CD8-positive, alpha-beta memory T cell (primary cell): ENCODE data around the gene KIF1B. TPM values are rescaled to one million over a fixed set of nuclear protein-coding genes. Genes with fewer than 3 reads are reported as not detected.
A peak's percentile ranks its signal among the peaks of the same experiment; 100 is the strongest.
"Not testable (repeated sequence)": the region's sequence is repeated elsewhere in the genome, so short reads cannot be mapped to it uniquely, and the experiment has no call there.

Source experiments
- CTCF ChIA-PET: fragments of 350-600 bp; sonication (Branson Sonifier 250); formaldehyde crosslinking; loops from one replicate; lab custom pipeline; 2021; ENCODE audit warnings: antibody characterized with exemption; lab: Charles Lee
- POLR2A ChIA-PET: fragments of 350-600 bp; sonication (Branson Sonifier 250); formaldehyde crosslinking; loops from one replicate; lab custom pipeline; 2021; ENCODE audit warnings: antibody characterized with exemption; lab: Charles Lee
- DNase-seq, 5 donors: peaks; one replicate each; pipeline versions ENCODE4 v3.0.0 to v3.0.0-alpha.2; 2020 to 2022; ENCODE audit warnings: mixed read lengths in 1 of 5
- H3K27ac ChIP-seq: one replicate; pipeline ENCODE4 v1.7.0; 2013; ENCODE audit warnings: low read depth, mild to moderate bottlenecking, low read length, moderate library complexity
- H3K27me3 ChIP-seq: 2 replicates; pipeline ENCODE4 v1.7.0; 2013; ENCODE audit warnings: low read length, mild to moderate bottlenecking; ENCODE audit not compliant: insufficient read depth, poor library complexity, severe bottlenecking
- H3K36me3 ChIP-seq: 2 replicates; pipeline ENCODE4 v1.7.0; 2013; ENCODE audit warnings: mild to moderate bottlenecking, low read length, moderate library complexity; ENCODE audit not compliant: insufficient read depth
- H3K4me1 ChIP-seq: 2 replicates; pipeline ENCODE4 v1.7.0; 2013; ENCODE audit warnings: mild to moderate bottlenecking, low read length, moderate library complexity; ENCODE audit not compliant: insufficient read depth
- H3K4me3 ChIP-seq: 2 replicates; pipeline ENCODE4 v1.7.0; 2013; ENCODE audit warnings: mild to moderate bottlenecking, low read length
- H3K9me3 ChIP-seq: 2 replicates; pipeline ENCODE4 v1.7.0; 2013; ENCODE audit warnings: mild to moderate bottlenecking, low read length
- H3K27ac Mint-ChIP-seq, 8 donors: one replicate each; pipeline ENCODE4 v1.8.0; 2020 to 2021; ENCODE audit warnings: mixed read lengths in 8 of 8, mild to moderate bottlenecking in 6 of 8, inconsistent platforms in 3 of 8, moderate library complexity in 3 of 8
- H3K27me3 Mint-ChIP-seq, 2 donors: one replicate each; pipeline ENCODE4 v1.8.0; 2020 to 2021; ENCODE audit warnings: mixed read lengths in 2 of 2, mild to moderate bottlenecking in 1 of 2, moderate library complexity in 1 of 2
- H3K36me3 Mint-ChIP-seq, 3 donors: one replicate each; pipeline ENCODE4 v1.8.0; 2020 to 2021; ENCODE audit warnings: mixed read lengths in 3 of 3, inconsistent platforms in 1 of 3, mild to moderate bottlenecking in 1 of 3
- H3K4me1 Mint-ChIP-seq, 3 donors: one replicate each; pipeline ENCODE4 v1.8.0; 2020 to 2021; ENCODE audit warnings: mixed read lengths in 3 of 3, inconsistent platforms in 1 of 3, mild to moderate bottlenecking in 1 of 3
- H3K4me3 Mint-ChIP-seq, 7 donors: one replicate each; pipeline ENCODE4 v1.8.0; 2020 to 2021; ENCODE audit warnings: mixed read lengths in 7 of 7, mild to moderate bottlenecking in 6 of 7, moderate library complexity in 4 of 7, inconsistent platforms in 2 of 7
- H3K9me3 Mint-ChIP-seq, 5 donors: one replicate each; pipeline ENCODE4 v1.8.0; 2020 to 2022; ENCODE audit warnings: mixed read lengths in 5 of 5, mild to moderate bottlenecking in 3 of 5, moderate library complexity in 2 of 5, inconsistent platforms in 1 of 5
- polyA plus RNA-seq: library from polyadenylated mRNA; unstranded; fragments of 300-500 nt; fragmentation: Illumina TruSeq; gene quantifications from one replicate; pipeline ENCODE4 v1.2.3, GENCODE V29; 2021
- total RNA-seq, 2 experiments: library from RNA; stranded (reverse); gene quantifications; one replicate each; pipeline ENCODE4 v1.2.3, GENCODE V29; 2021

The KIF1B gene
- total and polyA plus RNA-seq, 3 experiments from 2014 or later: 2.6 to 17.8 (median 17.5) TPM

GRCh38 chr1:10259547-10259946 lies 49.2 kb downstream of the KIF1B start:
- H3K27me3 Mint-ChIP-seq, H3K4me1 Mint-ChIP-seq, H3K27me3 ChIP-seq, H3K27ac ChIP-seq, H3K4me1 ChIP-seq, DNase-seq, H3K4me3 Mint-ChIP-seq, H3K9me3 Mint-ChIP-seq, CTCF ChIA-PET, H3K9me3 ChIP-seq, H3K4me3 ChIP-seq, H3K36me3 ChIP-seq, POLR2A ChIA-PET: not testable (repeated sequence)
- Mint-ChIP-seq H3K27ac (peak overlapping the region in 1 of 8 donors; percentile 26), H3K36me3 (peaks cover 6 to 46% (median 29%) of the 10 kb centered on the region in 3 donors)

- Histone ChIP-seq H3K4me1 (no peaks in the 10 kb centered on the region), H3K9me3 (no peaks in the 10 kb centered on the region), H3K27ac (no peak overlapping the region), H3K4me3 (no peak overlapping the region), H3K36me3 (no peaks in the 10 kb centered on the region), H3K27me3 (no peaks in the 10 kb centered on the region)
- Mint-ChIP-seq H3K4me1 (no peaks in the 10 kb centered on the region), H3K36me3 (peaks cover 6 to 42% (median 26%) of the 10 kb centered on the region in 3 donors), H3K27me3 (no peaks in the 10 kb centered on the region), H3K9me3 (no peaks in the 10 kb centered on the region), H3K27ac (peak overlapping the region in 1 of 8 donors; percentile 30), H3K4me3 (no peak overlapping the region)
- CTCF ChIA-PET: no interaction called here
- POLR2A ChIA-PET: no interaction called here
- DNase-seq: no peak
These were observed 53.2 kb downstream of the KIF1B start for GRCh38 chr1:10263450-10264082.

- H3K27ac Mint-ChIP-seq: no peak overlapping the region
- peaks cover 6 to 44% (median 21%) of the 10 kb centered on the region in 3 donors for H3K36me3 Mint-ChIP-seq
- no peak overlapping the region for H3K4me3 Mint-ChIP-seq
- H3K4me1 Mint-ChIP-seq: no peaks in the 10 kb centered on the region
- no peaks in the 10 kb centered on the region for H3K9me3 Mint-ChIP-seq
- H3K27me3 Mint-ChIP-seq: no peaks in the 10 kb centered on the region
- ChIA-PET POLR2A (interaction anchor here (0.6 kb wide), 1 partner anchor 30 kb away, joined by 3 read pairs; no protein-coding TSS in a partner anchor), CTCF (no interaction called here)
- DNase-seq: no peak
- Histone ChIP-seq H3K27me3 (no peaks in the 10 kb centered on the region), H3K36me3 (no peaks in the 10 kb centered on the region), H3K4me3 (no peak overlapping the region), H3K4me1 (no peaks in the 10 kb centered on the region), H3K9me3 (no peaks in the 10 kb centered on the region), H3K27ac (no peak overlapping the region)
These were observed 54.7 kb downstream of the KIF1B start for GRCh38 chr1:10265027-10265426.

GRCh38 chr1:10265900-10266299 lies 55.5 kb downstream of the KIF1B start:
- ChIA-PET CTCF (no interaction called here), POLR2A (interaction anchor here (0.6 kb wide), 1 partner anchor 31 kb away, joined by 3 read pairs; no protein-coding TSS in a partner anchor)
- H3K36me3 ChIP-seq: no peaks in the 10 kb centered on the region
- H3K9me3 Mint-ChIP-seq: no peaks in the 10 kb centered on the region
- H3K4me3 Mint-ChIP-seq: no peak overlapping the region
- no peak overlapping the region for H3K27ac Mint-ChIP-seq
- H3K36me3 Mint-ChIP-seq: peaks cover 6 to 44% (median 21%) of the 10 kb centered on the region in 3 donors
- DNase-seq: no peak
- H3K27me3 ChIP-seq: no peaks in the 10 kb centered on the region
- H3K4me3 ChIP-seq: no peak overlapping the region
- H3K27ac ChIP-seq: no peak overlapping the region
- H3K9me3 ChIP-seq: no peaks in the 10 kb centered on the region
- no peaks in the 10 kb centered on the region for H3K27me3 Mint-ChIP-seq
- H3K4me1 ChIP-seq: no peaks in the 10 kb centered on the region
- H3K4me1 Mint-ChIP-seq: no peaks in the 10 kb centered on the region

GRCh38 chr1:10267319-10267718 lies 56.9 kb downstream of the KIF1B start:
- POLR2A ChIA-PET: no interaction called here
- CTCF ChIA-PET: no interaction called here
- Mint-ChIP-seq H3K27me3 (no peaks in the 10 kb centered on the region), H3K36me3 (peaks cover 0 to 43% (median 20%) of the 10 kb centered on the region in 3 donors), H3K4me1 (no peaks in the 10 kb centered on the region), H3K27ac (peak overlapping the region in 1 of 8 donors; percentile 50), H3K9me3 (no peaks in the 10 kb centered on the region), H3K4me3 (no peak overlapping the region)
- H3K27me3 ChIP-seq: no peaks in the 10 kb centered on the region
- no peak for DNase-seq
- no peaks in the 10 kb centered on the region for H3K4me1 ChIP-seq
- H3K36me3 ChIP-seq: no peaks in the 10 kb centered on the region
- no peaks in the 10 kb centered on the region for H3K9me3 ChIP-seq
- no peak overlapping the region for H3K27ac ChIP-seq
- no peak overlapping the region for H3K4me3 ChIP-seq

- no peak overlapping the region for H3K4me3 Mint-ChIP-seq
- POLR2A ChIA-PET: no interaction called here
- peaks cover 0 to 42% (median 18%) of the 10 kb centered on the region in 3 donors for H3K36me3 Mint-ChIP-seq
These were observed 57.6 kb downstream of the KIF1B start for GRCh38 chr1:10267921-10268320.

GRCh38 chr1:10271090-10271489 lies 60.7 kb downstream of the KIF1B start:
- POLR2A ChIA-PET: no interaction called here
- no peaks in the 10 kb centered on the region for H3K9me3 ChIP-seq
- H3K4me3 ChIP-seq: no peak overlapping the region
- no peak for DNase-seq
- peak overlapping the region in 2 of 8 donors; percentile 2 to 54 for H3K27ac Mint-ChIP-seq
- no peaks in the 10 kb centered on the region for H3K4me1 ChIP-seq
- H3K27me3 Mint-ChIP-seq: no peaks in the 10 kb centered on the region
- peaks cover 0 to 39% (median 14%) of the 10 kb centered on the region in 3 donors for H3K36me3 Mint-ChIP-seq
- H3K4me3 Mint-ChIP-seq: no peak overlapping the region
- H3K9me3 Mint-ChIP-seq: no peaks in the 10 kb centered on the region
- no peaks in the 10 kb centered on the region for H3K27me3 ChIP-seq
- no peaks in the 10 kb centered on the region for H3K36me3 ChIP-seq
- H3K4me1 Mint-ChIP-seq: no peaks in the 10 kb centered on the region
- no peak overlapping the region for H3K27ac ChIP-seq
- CTCF ChIA-PET: no interaction called here

More at GRCh38 chr1:10267921-10268320, 57.6 kb downstream of the KIF1B start:
- Histone ChIP-seq H3K9me3 (no peaks in the 10 kb centered on the region), H3K27me3 (no peaks in the 10 kb centered on the region), H3K27ac (no peak overlapping the region), H3K36me3 (no peaks in the 10 kb centered on the region), H3K4me1 (no peaks in the 10 kb centered on the region), H3K4me3 (no peak overlapping the region)
- CTCF ChIA-PET: no interaction called here
- no peak for DNase-seq
- no peaks in the 10 kb centered on the region for H3K4me1 Mint-ChIP-seq
- H3K9me3 Mint-ChIP-seq: no peaks in the 10 kb centered on the region
- no peaks in the 10 kb centered on the region for H3K27me3 Mint-ChIP-seq
- no peak overlapping the region for H3K27ac Mint-ChIP-seq

GRCh38 chr1:10271869-10272268 lies 61.5 kb downstream of the KIF1B start:
- no peak overlapping the region for H3K4me3 ChIP-seq
- no peaks in the 10 kb centered on the region for H3K9me3 Mint-ChIP-seq
- no peaks in the 10 kb centered on the region for H3K27me3 ChIP-seq
- H3K9me3 ChIP-seq: no peaks in the 10 kb centered on the region
- DNase-seq: no peak
- no peaks in the 10 kb centered on the region for H3K27me3 Mint-ChIP-seq
- no peaks in the 10 kb centered on the region for H3K4me1 Mint-ChIP-seq
- H3K27ac ChIP-seq: no peak overlapping the region
- no peaks in the 10 kb centered on the region for H3K4me1 ChIP-seq
- CTCF ChIA-PET: no interaction called here
- H3K27ac Mint-ChIP-seq: peak overlapping the region in 1 of 8 donors; percentile 42
- H3K36me3 ChIP-seq: no peaks in the 10 kb centered on the region
- POLR2A ChIA-PET: no interaction called here
- no peak overlapping the region for H3K4me3 Mint-ChIP-seq
- H3K36me3 Mint-ChIP-seq: peaks cover 0 to 45% (median 12%) of the 10 kb centered on the region in 3 donors
